H1 (cell line): ENCODE results near the gene FSTL4. TPM values are rescaled to one million over a fixed set of nuclear protein-coding genes. Genes with fewer than 3 reads are reported as not detected.

Experiments
- CTCF ChIA-PET: fragments of 300-600 bp; sonication (Branson Sonifier 250); formaldehyde crosslinking; loops from one replicate; lab custom pipeline; 2021; ENCODE audit not compliant: partially characterized antibody; lab: Charles Lee
- POLR2A ChIA-PET: fragments of 300-600 bp; sonication (Branson Sonifier 250); formaldehyde crosslinking; loops from one replicate; lab custom pipeline; 2021; ENCODE audit warnings: inconsistent platforms; ENCODE audit not compliant: partially characterized antibody; lab: Charles Lee
- DNase-seq, 2 experiments: peaks; one replicate each; pipeline versions ENCODE4 v3.0.0 to v3.0.0-alpha.2; 2010 to 2022; ENCODE audit warnings: low spot score in 2 of 2, low read depth in 1 of 2, mixed read lengths in 1 of 2
- FAIRE-seq: peaks from 2 replicates; lab custom pipeline; 2011; peaks lifted over from hg19 to GRCh38; lab: Jason Lieb, UNC
- H2AFZ ChIP-seq: 2 replicates; pipeline ENCODE4 v1.8.1; 2012; ENCODE audit warnings: low read length, inconsistent platforms
- H2AK5ac ChIP-seq: 2 replicates; pipeline ENCODE4 v1.6.1; 2013; ENCODE audit warnings: low read depth, low read length
- H2BK120ac ChIP-seq: replicated peaks from 2 replicates; pipeline ENCODE3; 2013; ENCODE audit warnings: low read depth, low read length, inconsistent platforms
- H2BK12ac ChIP-seq: 2 replicates; pipeline ENCODE4 v1.6.1; 2013; ENCODE audit warnings: low read depth, low read length
- H2BK15ac ChIP-seq: 2 replicates; pipeline ENCODE4 v1.6.1; 2013; ENCODE audit warnings: low read length
- H2BK20ac ChIP-seq: 2 replicates; pipeline ENCODE4 v1.6.1; 2013; ENCODE audit warnings: low read length
- H2BK5ac ChIP-seq: 2 replicates; pipeline ENCODE4 v1.6.1; 2013; ENCODE audit warnings: low read depth, low read length
- H3K14ac ChIP-seq: 2 replicates; pipeline ENCODE4 v1.6.1; 2013; ENCODE audit warnings: inconsistent platforms; ENCODE audit not compliant: insufficient read length
- H3K18ac ChIP-seq: 2 replicates; pipeline ENCODE4 v1.6.1; 2013; ENCODE audit warnings: low read length; ENCODE audit errors: extremely low read depth
- H3K23ac ChIP-seq: 2 replicates; pipeline ENCODE4 v1.6.1; 2013; ENCODE audit warnings: inconsistent platforms; ENCODE audit not compliant: insufficient read length
- H3K23me2 ChIP-seq: 2 replicates; pipeline ENCODE4 v1.6.1; 2013; ENCODE audit warnings: low read depth, low read length
- H3K27ac ChIP-seq: 2 replicates; pipeline ENCODE4 v1.6.1; 2011; ENCODE audit warnings: low read depth, low read length, inconsistent platforms
- H3K27me3 ChIP-seq, 4 experiments: replicated peaks in 1 of 4; 1 replicate in 1 of 4; 2 replicates in 3 of 4; pipeline versions ENCODE4 v1.6.1 to v1.8.1; 2011 to 2013; ENCODE audit warnings: low read length in 3 of 4, mild to moderate bottlenecking in 3 of 4, inconsistent platforms in 2 of 4, mixed read lengths in 2 of 4, moderate library complexity in 1 of 4; ENCODE audit not compliant: control insufficient read depth in 3 of 4, insufficient read depth in 3 of 4; ENCODE audit errors: extremely low read depth in 1 of 4
- H3K36me3 ChIP-seq, 4 experiments: 2 replicates each; pipeline versions ENCODE4 v1.6.1 to v1.8.1; 2011 to 2013; ENCODE audit warnings: mild to moderate bottlenecking in 4 of 4, low read length in 3 of 4, moderate library complexity in 2 of 4, control low read depth in 1 of 4, inconsistent platforms in 1 of 4; ENCODE audit not compliant: insufficient read depth in 4 of 4, control insufficient read depth in 2 of 4
- H3K4ac ChIP-seq: replicated peaks from 2 replicates; pipeline ENCODE3; 2013; ENCODE audit warnings: low read length, low read depth, mixed read lengths, inconsistent platforms; ENCODE audit not compliant: insufficient read length
- H3K4me1 ChIP-seq, 4 experiments: replicated peaks in 1 of 4; 1 replicate in 1 of 4; 2 replicates in 3 of 4; pipeline versions ENCODE4 v1.6.1 to v1.8.1; 2011 to 2013; ENCODE audit warnings: low read length in 3 of 4, inconsistent platforms in 2 of 4, mixed read lengths in 1 of 4; ENCODE audit not compliant: insufficient read depth in 4 of 4, control insufficient read depth in 3 of 4
- H3K4me2 ChIP-seq, 2 experiments: 2 replicates each; pipeline versions ENCODE4 v1.6.1 to v1.8.1; 2011 to 2013; ENCODE audit warnings: low read depth in 2 of 2, low read length in 2 of 2, control low read depth in 1 of 2, inconsistent platforms in 1 of 2, mild to moderate bottlenecking in 1 of 2; ENCODE audit not compliant: insufficient read depth in 1 of 2
- H3K4me3 ChIP-seq, 4 experiments: fragments of 200-600, 300-600 bp in 1 of 4; sonication (generic), shearing (Covaris generic), sonication (Bioruptor Twin) in 1 of 4; 2 replicates each; pipeline versions ENCODE4 v1.5.1 to v1.8.1; 2011 to 2016; ENCODE audit warnings: low read length in 4 of 4, low read depth in 3 of 4, control low read depth in 2 of 4, inconsistent platforms in 2 of 4, mild to moderate bottlenecking in 2 of 4, mixed read lengths in 1 of 4, moderate library complexity in 1 of 4; ENCODE audit not compliant: insufficient read depth in 2 of 4; ENCODE audit errors: extremely low read depth in 1 of 4
- H3K56ac ChIP-seq: replicated peaks from 2 replicates; pipeline ENCODE3; 2013; ENCODE audit warnings: low read depth, mild to moderate bottlenecking, mixed read lengths, low read length, inconsistent platforms; ENCODE audit not compliant: insufficient read length
- H3K79me1 ChIP-seq: 2 replicates; pipeline ENCODE4 v1.6.1; 2013; ENCODE audit warnings: low read depth, low read length, control low read depth
- H3K79me2 ChIP-seq, 2 experiments: 2 replicates each; pipeline versions ENCODE4 v1.6.1 to v1.8.1; 2012 to 2013; ENCODE audit warnings: low read length in 2 of 2, mild to moderate bottlenecking in 2 of 2, inconsistent platforms in 1 of 2; ENCODE audit not compliant: insufficient read depth in 2 of 2, control insufficient read depth in 1 of 2
- H3K9ac ChIP-seq, 4 experiments: replicated peaks in 1 of 4; 1 replicate in 1 of 4; 2 replicates in 3 of 4; pipeline versions ENCODE4 v1.6.1 to v1.8.1; 2011 to 2013; ENCODE audit warnings: low read depth in 3 of 4, low read length in 3 of 4, control low read depth in 2 of 4, mild to moderate bottlenecking in 2 of 4, moderate library complexity in 2 of 4, inconsistent platforms in 1 of 4; ENCODE audit errors: extremely low read depth in 1 of 4
- H3K9me3 ChIP-seq, 2 experiments: 2 replicates each; pipeline versions ENCODE4 v1.6.1 to v1.8.1; 2012 to 2013; ENCODE audit warnings: mild to moderate bottlenecking in 2 of 2, moderate library complexity in 2 of 2, control low read depth in 1 of 2, inconsistent platforms in 1 of 2, low read depth in 1 of 2, low read length in 1 of 2, mixed read lengths in 1 of 2; ENCODE audit not compliant: insufficient read depth in 2 of 2
- H4K20me1 ChIP-seq, 2 experiments: replicated peaks in 1 of 2; 2 replicates each; pipeline versions ENCODE3 to v1.8.1; 2011 to 2013; ENCODE audit warnings: inconsistent platforms in 2 of 2, low read length in 2 of 2, mild to moderate bottlenecking in 1 of 2; ENCODE audit not compliant: insufficient read depth in 2 of 2, control insufficient read depth in 1 of 2
- H4K5ac ChIP-seq: 2 replicates; pipeline ENCODE4 v1.6.1; 2013; ENCODE audit warnings: low read length, low read depth, mixed read lengths, inconsistent platforms; ENCODE audit not compliant: insufficient read length
- H4K8ac ChIP-seq: 2 replicates; pipeline ENCODE4 v1.8.0; 2013; ENCODE audit warnings: mild to moderate bottlenecking, moderate library complexity, low read length, inconsistent platforms; ENCODE audit not compliant: insufficient read depth; ENCODE audit errors: extremely low read depth
- H4K91ac ChIP-seq: replicated peaks from 2 replicates; pipeline ENCODE3; 2013; ENCODE audit warnings: low read length, mixed read lengths, inconsistent platforms; ENCODE audit not compliant: insufficient read length
- EGR1 ChIP-seq: IDR thresholded peaks from 2 replicates; pipeline ENCODE4 v1.6.1; 2011; ENCODE audit warnings: low read depth, low read length, borderline replicate concordance
- EZH2 ChIP-seq: fragments of 200-600 bp; sonication (generic); IDR thresholded peaks from 2 replicates; pipeline ENCODE4 v1.7.1; 2012; ENCODE audit warnings: low read depth, mild to moderate bottlenecking, moderate library complexity, low read length, inconsistent platforms; ENCODE audit not compliant: severe bottlenecking
- KDM1A ChIP-seq: fragments of 200-600, 300-600 bp; sonication (generic); IDR thresholded peaks from 2 replicates; pipeline ENCODE4 v1.7.1; 2016; ENCODE audit warnings: mild to moderate bottlenecking, low read length, borderline replicate concordance
- SIN3A ChIP-seq, 2 experiments: IDR thresholded peaks in 1 of 2; conservative IDR thresholded peaks in 1 of 2; 2 replicates each; pipeline ENCODE4 v1.6.1; 2011 to 2012; ENCODE audit warnings: low read length in 2 of 2, improper control_type of control experiment in 1 of 2, low read depth in 1 of 2, mild to moderate bottlenecking in 1 of 2
- WGBS, 2 experiments: shearing (Covaris generic) in 1 of 2; methylation state at CpG; one replicate each; pipeline versions ENCODE4 v1.1.6 to v1.1.7; 2013 to 2015; ENCODE audit warnings: low lambda C conversion rate in 2 of 2, mixed read lengths in 2 of 2, inconsistent platforms in 1 of 2, low coverage in 1 of 2, missing lambda C conversion rate in 1 of 2; ENCODE audit not compliant: insufficient replicate concordance in 2 of 2, insufficient coverage in 1 of 2, insufficient read length in 1 of 2; ENCODE audit errors: extremely low coverage in 1 of 2, missing lambda C conversion rate in 1 of 2; 5-methylcytosine and 5-hydroxymethylcytosine counted together
- polyA plus RNA-seq, 7 experiments: library from polyadenylated mRNA; depleted of rRNA in 3 of 7; stranded (reverse) in 5 of 7; unstranded in 2 of 7; fragments of >200 nt in 5 of 7; fragments of 200-250 nt in 2 of 7; gene quantifications; 1 replicate in 5 of 7; 2 replicates in 1 of 7; 4 replicates in 1 of 7; pipeline versions ENCODE4 v1.2.1 to v1.2.3, GENCODE V29; 2011 to 2013; ENCODE audit warnings: missing spikeins in 2 of 7, mixed read lengths in 2 of 7
- total RNA-seq: library from RNA; stranded (reverse); fragmentation: NEBNext Ultra II Directional; extraction: Animal tissue kit (Norgen Biotek cat#: 25700); gene quantifications from 2 replicates; pipeline ENCODE4 v1.2.1, GENCODE V29; 2021
- TF ChIP-seq, protein P1 (sequence below), 3 experiments: IDR thresholded peaks; 1 replicate in 2 of 3; 2 replicates in 1 of 3; pipeline versions ENCODE4 v1.5.1 to v1.6.1; 2011; ENCODE audit warnings: low read length in 3 of 3, mild to moderate bottlenecking in 3 of 3, inconsistent platforms in 2 of 3, low read depth in 1 of 3, moderate library complexity in 1 of 3; ENCODE audit not compliant: insufficient read depth in 1 of 3; ENCODE audit errors: control extremely low read depth in 1 of 3

The FSTL4 gene
- total and polyA plus RNA-seq, 2 of the 8 experiments (the other 6 are each of a cell fraction or from before 2014, with no cell fraction given): 3.1 to 4.1 TPM

DNA sequence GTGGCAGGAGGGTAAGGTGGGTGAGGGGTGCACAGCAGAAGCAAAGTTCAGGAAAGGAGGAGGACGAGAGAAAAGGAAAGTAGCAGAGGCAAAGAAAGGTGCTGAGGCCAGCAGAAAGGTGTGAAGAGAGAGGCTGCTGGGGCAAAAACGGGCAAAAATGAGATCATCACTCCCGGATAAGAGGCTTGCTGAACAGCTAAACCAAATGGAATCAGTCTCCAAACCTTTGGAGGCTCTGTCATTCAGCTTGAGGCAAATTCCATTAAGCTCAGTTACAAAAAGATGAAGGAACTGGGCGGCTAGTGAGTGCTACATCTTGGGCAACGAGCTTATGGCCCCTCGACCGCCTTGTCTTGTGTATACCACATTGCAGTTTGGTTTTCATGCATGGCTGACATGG, 136.4 kb downstream of the FSTL4 start:
- POLR2A ChIA-PET: no interaction called here

More for the DNA sequence above, 136.4 kb downstream of the FSTL4 start:
- H3K9me3 ChIP-seq: no peaks in the 10 kb centered on the region
- no peak overlapping the region for H2BK120ac ChIP-seq
- H4K20me1 ChIP-seq: no peaks in the 10 kb centered on the region
- no peaks in the 10 kb centered on the region for H3K36me3 ChIP-seq
- H2BK12ac ChIP-seq: no peak overlapping the region
- no peak overlapping the region for H2BK5ac ChIP-seq
- H2BK20ac ChIP-seq: no peak overlapping the region
- no peak overlapping the region for H3K9ac ChIP-seq
- H3K4me3 ChIP-seq: no peak overlapping the region
- H2AFZ ChIP-seq: no peak overlapping the region
- no peaks in the 10 kb centered on the region for H3K79me1 ChIP-seq
- 95% methylated on average over 7 of the region's 7 CpGs; no CpG with 5 or more reads in 1 of the 2 experiments for WGBS, 2 experiments
- TF ChIP-seq KDM1A: no peak
- TF ChIP-seq SIN3A (conservative IDR thresholded peaks at IDR 0.05 in 1 of 2, IDR thresholded peaks at IDR 0.05 in 1 of 2; ENCODE audit: low read depth in 1 of 2, low read length in 2 of 2): no peak
- no peak for TF ChIP-seq EGR1
- TF ChIP-seq, protein P1, sequence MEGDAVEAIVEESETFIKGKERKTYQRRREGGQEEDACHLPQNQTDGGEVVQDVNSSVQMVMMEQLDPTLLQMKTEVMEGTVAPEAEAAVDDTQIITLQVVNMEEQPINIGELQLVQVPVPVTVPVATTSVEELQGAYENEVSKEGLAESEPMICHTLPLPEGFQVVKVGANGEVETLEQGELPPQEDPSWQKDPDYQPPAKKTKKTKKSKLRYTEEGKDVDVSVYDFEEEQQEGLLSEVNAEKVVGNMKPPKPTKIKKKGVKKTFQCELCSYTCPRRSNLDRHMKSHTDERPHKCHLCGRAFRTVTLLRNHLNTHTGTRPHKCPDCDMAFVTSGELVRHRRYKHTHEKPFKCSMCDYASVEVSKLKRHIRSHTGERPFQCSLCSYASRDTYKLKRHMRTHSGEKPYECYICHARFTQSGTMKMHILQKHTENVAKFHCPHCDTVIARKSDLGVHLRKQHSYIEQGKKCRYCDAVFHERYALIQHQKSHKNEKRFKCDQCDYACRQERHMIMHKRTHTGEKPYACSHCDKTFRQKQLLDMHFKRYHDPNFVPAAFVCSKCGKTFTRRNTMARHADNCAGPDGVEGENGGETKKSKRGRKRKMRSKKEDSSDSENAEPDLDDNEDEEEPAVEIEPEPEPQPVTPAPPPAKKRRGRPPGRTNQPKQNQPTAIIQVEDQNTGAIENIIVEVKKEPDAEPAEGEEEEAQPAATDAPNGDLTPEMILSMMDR (IDR thresholded peaks at IDR 0.05; ENCODE audit: control extremely low read depth in 1 of 3, insufficient read depth in 1 of 3, low read depth in 1 of 3, low read length in 3 of 3): no peak
- TF ChIP-seq EZH2: no peak
- H3K79me2 ChIP-seq: no peaks in the 10 kb centered on the region
- H3K23ac ChIP-seq: no peak overlapping the region
- H2BK15ac ChIP-seq: 0 out of 2 replicates have a peak overlapping the region, but pooled peaks have one; percentile 18
- no peak overlapping the region for H4K8ac ChIP-seq
- FAIRE-seq (no peak), DNase-seq (no peak)
- H2AK5ac ChIP-seq: no peak overlapping the region
- H3K4ac ChIP-seq: no peak overlapping the region
- no peak overlapping the region for H3K14ac ChIP-seq
- H3K23me2 ChIP-seq: no peaks in the 10 kb centered on the region
- H4K5ac ChIP-seq: no peak overlapping the region
- no peak overlapping the region for H3K56ac ChIP-seq
- no peak overlapping the region for H3K27ac ChIP-seq
- H3K18ac ChIP-seq: no peak overlapping the region
- H3K4me2 ChIP-seq: no peak overlapping the region
- CTCF ChIA-PET: interaction anchor here (0.6 to 3.5 kb wide), 9 partner anchors 9 to 469 kb away, joined by 3 to 13 read pairs (median 4); no protein-coding TSS in a partner anchor
- H3K27me3 ChIP-seq: no peaks in the 10 kb centered on the region; a peak in 2 of 7 replicates
- no peaks in the 10 kb centered on the region for H3K4me1 ChIP-seq
- H4K91ac ChIP-seq: no peak overlapping the region
